ENCODE measurements around the gene SUMO3. TPM values are rescaled to one million over a fixed set of nuclear protein-coding genes. Genes with fewer than 3 reads are reported as not detected.

SUMO3 gene
- total RNA-seq, 2 donors from 2014 or later: 59.7 to 74.1 TPM

GRCh38 chr21:44815225-44815624 is 2.6 kb downstream of the SUMO3 start:
- no peak for TF ChIP-seq CTCF (IDR thresholded peaks at IDR 0.05)
- Histone ChIP-seq H3K4me1 (peaks cover 0 to 41% of the 10 kb centered on the region in 2 donors), H3K9me3 (no peaks in the 10 kb centered on the region), H3K27ac (peak overlapping the region in 1 of 2 donors; percentile 0), H3K27me3 (no peaks in the 10 kb centered on the region), H3K36me3 (peaks cover 10% of the 10 kb centered on the region), H3K4me3 (no peak overlapping the region)
- DNase-seq (ENCODE audit: low spot score): no peak

- Histone ChIP-seq H3K36me3 (peaks cover 11% of the 10 kb centered on the region), H3K9me3 (no peaks in the 10 kb centered on the region), H3K4me3 (no peak overlapping the region), H3K4me1 (peaks cover 0 to 41% of the 10 kb centered on the region in 2 donors), H3K27ac (peak overlapping the region; percentile 0 to 41), H3K27me3 (no peaks in the 10 kb centered on the region)
- DNase-seq (ENCODE audit: low spot score): no peak
- TF ChIP-seq CTCF (IDR thresholded peaks at IDR 0.05): no peak
These were observed 3.3 kb downstream of the SUMO3 start for GRCh38 chr21:44814498-44815023.

GRCh38 chr21:44813727-44814126 is 4.1 kb downstream of the SUMO3 start:
- no peak for TF ChIP-seq CTCF (IDR thresholded peaks at IDR 0.05)
- DNase-seq (ENCODE audit: low spot score): no peak
- no peak overlapping the region for H3K4me3 ChIP-seq
- H3K36me3 ChIP-seq: peaks cover 16% of the 10 kb centered on the region
- no peaks in the 10 kb centered on the region for H3K27me3 ChIP-seq
- H3K4me1 ChIP-seq: peaks cover 0 to 39% of the 10 kb centered on the region in 2 donors
- H3K27ac ChIP-seq: no peak overlapping the region
- no peaks in the 10 kb centered on the region for H3K9me3 ChIP-seq

DNA sequence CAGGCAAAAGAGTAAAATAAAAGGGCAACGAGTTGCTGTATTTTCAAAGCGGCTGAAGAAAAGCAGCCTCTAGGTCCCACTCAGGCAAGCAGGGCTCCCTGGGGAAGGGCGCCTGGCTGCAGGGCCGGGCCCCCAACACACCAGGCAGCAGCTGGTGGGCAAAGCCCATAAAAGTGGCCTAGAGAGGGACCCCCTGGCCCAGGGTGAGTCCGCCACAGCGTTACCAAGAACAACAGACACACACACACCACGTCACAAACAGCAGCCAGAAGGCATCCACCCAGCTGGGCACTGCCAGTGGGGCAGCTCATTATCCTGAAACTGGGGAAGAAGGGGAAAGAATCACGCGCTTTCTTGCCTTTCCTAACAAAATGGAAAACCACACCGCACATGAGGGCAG is 4.7 kb downstream of the SUMO3 start:
- H3K4me1 ChIP-seq: peaks cover 0 to 33% of the 10 kb centered on the region in 2 donors
- no peak for DNase-seq (ENCODE audit: low spot score)
- no peak overlapping the region for H3K4me3 ChIP-seq
- no peaks in the 10 kb centered on the region for H3K27me3 ChIP-seq
- no peak overlapping the region for H3K27ac ChIP-seq
- no peaks in the 10 kb centered on the region for H3K9me3 ChIP-seq
- no peak for TF ChIP-seq CTCF (IDR thresholded peaks at IDR 0.05)
- H3K36me3 ChIP-seq: peaks cover 22% of the 10 kb centered on the region

DNA sequence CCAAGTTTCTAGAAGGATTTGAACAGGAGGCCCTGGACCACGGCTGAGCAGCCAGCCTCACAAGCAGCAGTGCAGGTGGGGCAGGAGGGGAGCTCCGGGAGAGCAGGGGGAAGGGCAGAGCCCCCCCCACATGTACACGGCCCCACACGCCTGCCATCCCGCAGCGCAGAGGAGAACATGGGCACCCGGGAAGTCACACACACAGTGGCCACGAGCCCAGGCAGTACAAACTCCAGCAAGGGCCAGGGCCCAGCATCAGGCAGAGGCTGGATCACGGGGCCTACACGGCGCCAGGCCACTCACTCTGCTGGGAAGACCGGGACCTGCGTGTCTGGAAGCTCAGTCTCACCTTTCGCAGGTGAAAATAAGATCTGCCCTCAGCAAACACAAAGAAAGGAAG is 5.2 kb downstream of the SUMO3 start:
- no peak for DNase-seq (ENCODE audit: low spot score)
- TF ChIP-seq CTCF (IDR thresholded peaks at IDR 0.05): no peak
- H3K4me1 ChIP-seq: peaks cover 0 to 33% of the 10 kb centered on the region in 2 donors
- no peak overlapping the region for H3K27ac ChIP-seq
- peaks cover 27% of the 10 kb centered on the region for H3K36me3 ChIP-seq
- H3K27me3 ChIP-seq: no peaks in the 10 kb centered on the region
- no peaks in the 10 kb centered on the region for H3K9me3 ChIP-seq
- H3K4me3 ChIP-seq: no peak overlapping the region

DNA sequence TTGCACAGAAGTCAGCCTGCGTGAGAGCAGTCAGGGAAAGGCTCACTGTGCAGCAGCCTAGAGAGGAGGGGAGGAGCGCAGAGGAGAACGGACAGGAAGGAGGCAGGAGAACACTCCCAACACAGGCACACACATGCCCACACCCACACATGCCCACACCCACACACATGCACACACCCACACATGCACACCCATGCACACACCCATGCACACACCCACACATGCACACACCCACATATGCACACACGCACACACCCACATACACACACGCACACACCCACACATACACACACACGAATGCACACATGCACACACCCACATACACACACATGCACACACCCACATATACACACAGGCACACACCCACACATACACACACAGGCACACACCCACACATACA is 7.1 kb downstream of the SUMO3 start:
- Histone ChIP-seq H3K4me1 (peaks cover 0 to 17% of the 10 kb centered on the region in 2 donors), H3K36me3 (peaks cover 45% of the 10 kb centered on the region), H3K9me3 (no peaks in the 10 kb centered on the region), H3K4me3 (no peak overlapping the region), H3K27ac (no peak overlapping the region), H3K27me3 (no peaks in the 10 kb centered on the region)
- no peak for TF ChIP-seq CTCF (IDR thresholded peaks at IDR 0.05)
- no peak for DNase-seq (ENCODE audit: low spot score)
